ENCODE measurements around the gene IFNL3. TPM values are rescaled to one million over a fixed set of nuclear protein-coding genes. Genes with fewer than 3 reads are reported as not detected.

The IFNL3 gene
- total and polyA plus RNA-seq, 4 donors, result not detected

DNA sequence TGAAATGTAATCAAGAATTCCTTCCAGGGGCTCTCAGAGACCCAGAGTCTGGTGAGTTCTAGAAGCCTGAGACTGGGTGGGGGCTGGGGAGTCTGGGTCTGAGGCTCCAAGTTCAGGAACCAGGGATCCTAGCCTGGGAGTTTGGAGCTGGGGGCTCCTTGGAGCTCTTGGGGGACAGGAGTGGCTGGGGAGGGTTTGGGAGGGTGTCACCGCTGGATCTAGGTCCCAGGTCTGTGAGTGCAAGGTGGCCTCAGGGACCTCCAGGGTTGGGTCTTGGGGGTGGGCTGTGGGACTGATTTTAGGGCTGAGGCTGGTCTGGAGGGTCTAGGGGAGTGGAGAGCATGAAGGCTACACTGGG, 41.8 kb downstream of the IFNL3 start:
- 94% methylated on average over 1 of the region's 1 CpG for WGBS
- Histone ChIP-seq H3K4me3 (ENCODE audit: low read depth in 1 of 3, low read length in 3 of 3) (no peak overlapping the region), H3K27me3 (ENCODE audit: control insufficient read depth in 4 of 4, insufficient read depth in 4 of 4, low read length in 3 of 4) (peaks cover 0 to 7% (median 3%) of the 10 kb centered on the region in 4 donors), H3K36me3 (ENCODE audit: control insufficient read depth in 4 of 4, insufficient read depth in 3 of 4, low read depth in 1 of 4, low read length in 3 of 4) (no peaks in the 10 kb centered on the region), H3K4me1 (ENCODE audit: control insufficient read depth in 4 of 4, insufficient read depth in 4 of 4, low read length in 3 of 4) (peaks cover 0 to 3% (median 0%) of the 10 kb centered on the region in 4 donors), H3K9ac (ENCODE audit: low read depth in 1 of 2, low read length in 2 of 2) (no peak overlapping the region), H3K9me3 (ENCODE audit: control insufficient read depth in 4 of 4, low read length in 3 of 4) (no peaks in the 10 kb centered on the region), H3K27ac (ENCODE audit: low read depth in 1 of 2, low read length in 2 of 2) (no peak overlapping the region)
- TF ChIP-seq GABPA (IDR thresholded peaks at IDR 0.05 in 1 of 2, conservative IDR thresholded peaks at IDR 0.05 in 1 of 2), result no peak
- TF ChIP-seq HNF4G (IDR thresholded peaks at IDR 0.05), result no peak
- TF ChIP-seq RXRA (IDR thresholded peaks at IDR 0.05), result no peak
- no peak for TF ChIP-seq EGR1 (IDR thresholded peaks at IDR 0.05; ENCODE audit: low read depth in 2 of 2)
- TF ChIP-seq TAF1 (conservative IDR thresholded peaks at IDR 0.05), result no peak
- no peak for TF ChIP-seq FOXA2 (IDR thresholded peaks at IDR 0.05)
- no peak for TF ChIP-seq JUND (IDR thresholded peaks at IDR 0.05)
- TF ChIP-seq, protein P1, sequence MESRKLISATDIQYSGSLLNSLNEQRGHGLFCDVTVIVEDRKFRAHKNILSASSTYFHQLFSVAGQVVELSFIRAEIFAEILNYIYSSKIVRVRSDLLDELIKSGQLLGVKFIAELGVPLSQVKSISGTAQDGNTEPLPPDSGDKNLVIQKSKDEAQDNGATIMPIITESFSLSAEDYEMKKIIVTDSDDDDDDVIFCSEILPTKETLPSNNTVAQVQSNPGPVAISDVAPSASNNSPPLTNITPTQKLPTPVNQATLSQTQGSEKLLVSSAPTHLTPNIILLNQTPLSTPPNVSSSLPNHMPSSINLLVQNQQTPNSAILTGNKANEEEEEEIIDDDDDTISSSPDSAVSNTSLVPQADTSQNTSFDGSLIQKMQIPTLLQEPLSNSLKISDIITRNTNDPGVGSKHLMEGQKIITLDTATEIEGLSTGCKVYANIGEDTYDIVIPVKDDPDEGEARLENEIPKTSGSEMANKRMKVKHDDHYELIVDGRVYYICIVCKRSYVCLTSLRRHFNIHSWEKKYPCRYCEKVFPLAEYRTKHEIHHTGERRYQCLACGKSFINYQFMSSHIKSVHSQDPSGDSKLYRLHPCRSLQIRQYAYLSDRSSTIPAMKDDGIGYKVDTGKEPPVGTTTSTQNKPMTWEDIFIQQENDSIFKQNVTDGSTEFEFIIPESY (IDR thresholded peaks at IDR 0.05), result no peak
- TF ChIP-seq, protein P2, sequence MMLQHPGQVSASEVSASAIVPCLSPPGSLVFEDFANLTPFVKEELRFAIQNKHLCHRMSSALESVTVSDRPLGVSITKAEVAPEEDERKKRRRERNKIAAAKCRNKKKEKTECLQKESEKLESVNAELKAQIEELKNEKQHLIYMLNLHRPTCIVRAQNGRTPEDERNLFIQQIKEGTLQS (IDR thresholded peaks at IDR 0.05), result no peak
- TF ChIP-seq, protein P3, sequence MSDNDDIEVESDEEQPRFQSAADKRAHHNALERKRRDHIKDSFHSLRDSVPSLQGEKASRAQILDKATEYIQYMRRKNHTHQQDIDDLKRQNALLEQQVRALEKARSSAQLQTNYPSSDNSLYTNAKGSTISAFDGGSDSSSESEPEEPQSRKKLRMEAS (IDR thresholded peaks at IDR 0.05), result no peak
- no peak for TF ChIP-seq YY1 (IDR thresholded peaks at IDR 0.05)
- TF ChIP-seq RAD21 (IDR thresholded peaks at IDR 0.05), result no peak
- TF ChIP-seq, protein P4, sequence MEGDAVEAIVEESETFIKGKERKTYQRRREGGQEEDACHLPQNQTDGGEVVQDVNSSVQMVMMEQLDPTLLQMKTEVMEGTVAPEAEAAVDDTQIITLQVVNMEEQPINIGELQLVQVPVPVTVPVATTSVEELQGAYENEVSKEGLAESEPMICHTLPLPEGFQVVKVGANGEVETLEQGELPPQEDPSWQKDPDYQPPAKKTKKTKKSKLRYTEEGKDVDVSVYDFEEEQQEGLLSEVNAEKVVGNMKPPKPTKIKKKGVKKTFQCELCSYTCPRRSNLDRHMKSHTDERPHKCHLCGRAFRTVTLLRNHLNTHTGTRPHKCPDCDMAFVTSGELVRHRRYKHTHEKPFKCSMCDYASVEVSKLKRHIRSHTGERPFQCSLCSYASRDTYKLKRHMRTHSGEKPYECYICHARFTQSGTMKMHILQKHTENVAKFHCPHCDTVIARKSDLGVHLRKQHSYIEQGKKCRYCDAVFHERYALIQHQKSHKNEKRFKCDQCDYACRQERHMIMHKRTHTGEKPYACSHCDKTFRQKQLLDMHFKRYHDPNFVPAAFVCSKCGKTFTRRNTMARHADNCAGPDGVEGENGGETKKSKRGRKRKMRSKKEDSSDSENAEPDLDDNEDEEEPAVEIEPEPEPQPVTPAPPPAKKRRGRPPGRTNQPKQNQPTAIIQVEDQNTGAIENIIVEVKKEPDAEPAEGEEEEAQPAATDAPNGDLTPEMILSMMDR (IDR thresholded peaks at IDR 0.05; ENCODE audit: low read depth, low read length, missing input control), result no peak
- TF ChIP-seq, protein P5, sequence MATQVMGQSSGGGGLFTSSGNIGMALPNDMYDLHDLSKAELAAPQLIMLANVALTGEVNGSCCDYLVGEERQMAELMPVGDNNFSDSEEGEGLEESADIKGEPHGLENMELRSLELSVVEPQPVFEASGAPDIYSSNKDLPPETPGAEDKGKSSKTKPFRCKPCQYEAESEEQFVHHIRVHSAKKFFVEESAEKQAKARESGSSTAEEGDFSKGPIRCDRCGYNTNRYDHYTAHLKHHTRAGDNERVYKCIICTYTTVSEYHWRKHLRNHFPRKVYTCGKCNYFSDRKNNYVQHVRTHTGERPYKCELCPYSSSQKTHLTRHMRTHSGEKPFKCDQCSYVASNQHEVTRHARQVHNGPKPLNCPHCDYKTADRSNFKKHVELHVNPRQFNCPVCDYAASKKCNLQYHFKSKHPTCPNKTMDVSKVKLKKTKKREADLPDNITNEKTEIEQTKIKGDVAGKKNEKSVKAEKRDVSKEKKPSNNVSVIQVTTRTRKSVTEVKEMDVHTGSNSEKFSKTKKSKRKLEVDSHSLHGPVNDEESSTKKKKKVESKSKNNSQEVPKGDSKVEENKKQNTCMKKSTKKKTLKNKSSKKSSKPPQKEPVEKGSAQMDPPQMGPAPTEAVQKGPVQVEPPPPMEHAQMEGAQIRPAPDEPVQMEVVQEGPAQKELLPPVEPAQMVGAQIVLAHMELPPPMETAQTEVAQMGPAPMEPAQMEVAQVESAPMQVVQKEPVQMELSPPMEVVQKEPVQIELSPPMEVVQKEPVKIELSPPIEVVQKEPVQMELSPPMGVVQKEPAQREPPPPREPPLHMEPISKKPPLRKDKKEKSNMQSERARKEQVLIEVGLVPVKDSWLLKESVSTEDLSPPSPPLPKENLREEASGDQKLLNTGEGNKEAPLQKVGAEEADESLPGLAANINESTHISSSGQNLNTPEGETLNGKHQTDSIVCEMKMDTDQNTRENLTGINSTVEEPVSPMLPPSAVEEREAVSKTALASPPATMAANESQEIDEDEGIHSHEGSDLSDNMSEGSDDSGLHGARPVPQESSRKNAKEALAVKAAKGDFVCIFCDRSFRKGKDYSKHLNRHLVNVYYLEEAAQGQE (IDR thresholded peaks at IDR 0.05), result no peak
- no peak for TF ChIP-seq SP1 (IDR thresholded peaks at IDR 0.05)
- no peak for TF ChIP-seq FOXA1 (IDR thresholded peaks at IDR 0.05)
- no peak for DNase-seq (ENCODE audit: low spot score)

DNA sequence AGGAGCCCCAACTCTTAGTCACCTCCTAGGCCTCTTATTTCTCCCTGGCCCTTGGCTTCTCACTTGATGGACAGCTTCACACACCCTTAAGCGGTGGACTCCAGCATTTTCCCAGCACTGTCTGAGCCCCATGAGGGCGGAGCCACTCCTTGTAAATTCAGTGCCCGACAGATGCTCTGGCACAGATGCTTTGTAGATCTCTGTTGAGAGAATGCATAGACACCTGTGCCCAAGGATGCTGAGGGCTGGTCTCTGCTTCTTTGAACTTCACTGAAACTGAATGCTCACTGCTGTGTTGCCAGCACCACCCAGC, 44.0 kb downstream of the IFNL3 start:
- Histone ChIP-seq H3K4me3 (ENCODE audit: low read depth in 1 of 3, low read length in 3 of 3) (no peak overlapping the region), H3K27ac (ENCODE audit: low read depth in 1 of 2, low read length in 2 of 2) (no peak overlapping the region), H3K4me1 (ENCODE audit: control insufficient read depth in 4 of 4, insufficient read depth in 4 of 4, low read length in 3 of 4) (peaks cover 0 to 8% (median 2%) of the 10 kb centered on the region in 4 donors), H3K9me3 (ENCODE audit: control insufficient read depth in 4 of 4, low read length in 3 of 4) (no peaks in the 10 kb centered on the region), H3K27me3 (ENCODE audit: control insufficient read depth in 4 of 4, insufficient read depth in 4 of 4, low read length in 3 of 4) (peaks cover 2 to 20% (median 6%) of the 10 kb centered on the region in 4 donors), H3K36me3 (ENCODE audit: control insufficient read depth in 4 of 4, insufficient read depth in 3 of 4, low read depth in 1 of 4, low read length in 3 of 4) (no peaks in the 10 kb centered on the region), H3K9ac (ENCODE audit: low read depth in 1 of 2, low read length in 2 of 2) (no peak overlapping the region)
- TF ChIP-seq RXRA (IDR thresholded peaks at IDR 0.05), result no peak
- TF ChIP-seq HNF4A (conservative IDR thresholded peaks at IDR 0.05), result no peak
- TF ChIP-seq, protein P3 (IDR thresholded peaks at IDR 0.05), result no peak
- TF ChIP-seq, protein P4 (IDR thresholded peaks at IDR 0.05; ENCODE audit: low read depth, low read length, missing input control), result no peak
- no peak for TF ChIP-seq YY1 (IDR thresholded peaks at IDR 0.05)
- TF ChIP-seq, protein P1 (IDR thresholded peaks at IDR 0.05), result no peak
- TF ChIP-seq SP1 (IDR thresholded peaks at IDR 0.05), result no peak
- WGBS, result 76% methylated on average over 3 of the region's 3 CpGs
- DNase-seq (ENCODE audit: low spot score), result no peak
